ENCODE measurements around the gene PAK4. TPM values are rescaled to one million over a fixed set of nuclear protein-coding genes. Genes with fewer than 3 reads are reported as not detected.

Gene PAK4
- total RNA-seq, 1 donor from 2014 or later, result 73.9 TPM

- no peak overlapping the region for H3K27ac Mint-ChIP-seq
- H3K4me1 Mint-ChIP-seq (ENCODE audit: low read depth), result peaks cover 1% of the 10 kb centered on the region
- DNase-seq (ENCODE audit: low spot score, unreplicated experiment), result no peak
- no peak for TF ChIP-seq CTCF (IDR thresholded peaks at IDR 0.05; ENCODE audit: unreplicated experiment)
- peaks cover 14% of the 10 kb centered on the region for H3K27me3 Mint-ChIP-seq
- H3K4me3 Mint-ChIP-seq (ENCODE audit: low read depth), result no peak overlapping the region
- H3K36me3 Mint-ChIP-seq (ENCODE audit: insufficient read depth), result no peaks in the 10 kb centered on the region
- peaks cover 4% of the 10 kb centered on the region for H3K9me3 Mint-ChIP-seq (ENCODE audit: low read depth)
These were observed 27.9 kb upstream of the PAK4 start for GRCh38 chr19:39097721-39098120.

- Mint-ChIP-seq H3K4me1 (ENCODE audit: low read depth) (peaks cover 1% of the 10 kb centered on the region), H3K27ac (no peak overlapping the region), H3K9me3 (ENCODE audit: low read depth) (peaks cover 4% of the 10 kb centered on the region), H3K4me3 (ENCODE audit: low read depth) (no peak overlapping the region), H3K36me3 (ENCODE audit: insufficient read depth) (no peaks in the 10 kb centered on the region), H3K27me3 (peaks cover 11% of the 10 kb centered on the region)
- TF ChIP-seq CTCF (IDR thresholded peaks at IDR 0.05; ENCODE audit: unreplicated experiment), result no peak
- DNase-seq (ENCODE audit: low spot score, unreplicated experiment), result no peak
These were observed 27.0 kb upstream of the PAK4 start for GRCh38 chr19:39098365-39099269.

GRCh38 chr19:39099341-39099740 is 26.2 kb upstream of the PAK4 start:
- Mint-ChIP-seq H3K27ac (no peak overlapping the region), H3K9me3 (ENCODE audit: low read depth) (peaks cover 4% of the 10 kb centered on the region), H3K4me1 (ENCODE audit: low read depth) (peaks cover 1% of the 10 kb centered on the region), H3K27me3 (peaks cover 9% of the 10 kb centered on the region), H3K4me3 (ENCODE audit: low read depth) (no peak overlapping the region), H3K36me3 (ENCODE audit: insufficient read depth) (no peaks in the 10 kb centered on the region)
- no peak for DNase-seq (ENCODE audit: low spot score, unreplicated experiment)
- TF ChIP-seq CTCF (IDR thresholded peaks at IDR 0.05; ENCODE audit: unreplicated experiment), result no peak

- H3K27me3 Mint-ChIP-seq, result peaks cover 7% of the 10 kb centered on the region
- no peak for TF ChIP-seq CTCF (IDR thresholded peaks at IDR 0.05; ENCODE audit: unreplicated experiment)
These were observed 25.0 kb upstream of the PAK4 start for GRCh38 chr19:39100500-39101166.

GRCh38 chr19:39103151-39103550 is 22.4 kb upstream of the PAK4 start:
- Mint-ChIP-seq H3K36me3 (ENCODE audit: insufficient read depth) (no peaks in the 10 kb centered on the region), H3K27me3 (peaks cover 8% of the 10 kb centered on the region), H3K4me1 (ENCODE audit: low read depth) (no peaks in the 10 kb centered on the region), H3K9me3 (ENCODE audit: low read depth) (no peaks in the 10 kb centered on the region), H3K27ac (no peak overlapping the region), H3K4me3 (ENCODE audit: low read depth) (no peak overlapping the region)
- TF ChIP-seq CTCF (IDR thresholded peaks at IDR 0.05; ENCODE audit: unreplicated experiment), result no peak
- DNase-seq (ENCODE audit: low spot score, unreplicated experiment), result no peak

More at GRCh38 chr19:39100500-39101166, 25.0 kb upstream of the PAK4 start:
- Mint-ChIP-seq H3K9me3 (ENCODE audit: low read depth) (peaks cover 4% of the 10 kb centered on the region), H3K4me1 (ENCODE audit: low read depth) (peaks cover 1% of the 10 kb centered on the region), H3K27ac (no peak overlapping the region), H3K36me3 (ENCODE audit: insufficient read depth) (no peaks in the 10 kb centered on the region), H3K4me3 (ENCODE audit: low read depth) (no peak overlapping the region)
- DNase-seq (ENCODE audit: low spot score, unreplicated experiment), result no peak
